Activated CD4-positive, alpha-beta memory T cell treated with anti-CD3 and anti-CD28 coated beads, Interleukin-2, amount 10 ng/mL, durations not matched to agents 7 days and 5 days (primary cell): ENCODE results near the gene MAPT. TPM values are rescaled to one million over a fixed set of nuclear protein-coding genes. Genes with fewer than 3 reads are reported as not detected.

Experiments
- CTCF ChIA-PET: fragments of 350-600 bp; sonication (Branson Sonifier 250); formaldehyde crosslinking; loops from one replicate; lab custom pipeline; 2021; ENCODE audit warnings: antibody characterized with exemption, inconsistent platforms; lab: Charles Lee
- POLR2A ChIA-PET: fragments of 350-600 bp; sonication (Branson Sonifier 250); formaldehyde crosslinking; loops from one replicate; lab custom pipeline; 2021; ENCODE audit warnings: antibody characterized with exemption; lab: Charles Lee
- DNase-seq: peaks from one replicate; pipeline ENCODE4 v3.0.0-alpha.2; 2020
- H3K27ac Mint-ChIP-seq: one replicate; pipeline ENCODE4 v1.8.0; 2021; ENCODE audit warnings: mild to moderate bottlenecking, mixed read lengths
- H3K27me3 Mint-ChIP-seq: one replicate; pipeline ENCODE4 v1.8.0; 2021; ENCODE audit warnings: mixed read lengths
- H3K36me3 Mint-ChIP-seq: one replicate; pipeline ENCODE4 v1.8.0; 2021; ENCODE audit warnings: low read depth, mixed read lengths
- H3K4me1 Mint-ChIP-seq: one replicate; pipeline ENCODE4 v1.8.0; 2021; ENCODE audit warnings: mixed read lengths
- H3K4me3 Mint-ChIP-seq: one replicate; pipeline ENCODE4 v1.8.0; 2021; ENCODE audit warnings: mild to moderate bottlenecking, mixed read lengths
- H3K9me3 Mint-ChIP-seq: one replicate; pipeline ENCODE4 v1.8.0; 2021; ENCODE audit warnings: mixed read lengths
- total RNA-seq, 2 experiments: library from RNA; stranded (reverse); gene quantifications; one replicate each; pipeline ENCODE4 v1.2.3, GENCODE V29; 2021

The MAPT gene
- total RNA-seq, result under 1 TPM; 0.15 to 0.70 TPM

- ChIA-PET POLR2A (interaction anchor here (0.5 kb wide), 1 partner anchor 1173 kb away, joined by 4 read pairs; no protein-coding TSS in a partner anchor), CTCF (interaction anchor here (0.7 to 1.2 kb wide), 9 partner anchors 9 to 258 kb away, joined by 3 to 7 read pairs (median 3); no protein-coding TSS in a partner anchor)
- peak; percentile 81 for DNase-seq
- H3K27ac Mint-ChIP-seq, result no peak within 1 kb of the TSS
- H3K27me3 Mint-ChIP-seq, result peaks cover 68% of the 10 kb centered on the region
- H3K4me1 Mint-ChIP-seq, result peaks cover 14% of the 10 kb centered on the region
- H3K4me3 Mint-ChIP-seq, result peak within 1 kb of the TSS; percentile 74
- H3K36me3 Mint-ChIP-seq, result no peaks in the 10 kb centered on the region
- no peaks in the 10 kb centered on the region for H3K9me3 Mint-ChIP-seq
Observed at GRCh38 chr17:45894022-45894784, at the start of gene MAPT. Gene MAPT (plus strand): TSS chr17:45894554. CDS start chr17:45962338, 67,784 bp downstream.

DNA sequence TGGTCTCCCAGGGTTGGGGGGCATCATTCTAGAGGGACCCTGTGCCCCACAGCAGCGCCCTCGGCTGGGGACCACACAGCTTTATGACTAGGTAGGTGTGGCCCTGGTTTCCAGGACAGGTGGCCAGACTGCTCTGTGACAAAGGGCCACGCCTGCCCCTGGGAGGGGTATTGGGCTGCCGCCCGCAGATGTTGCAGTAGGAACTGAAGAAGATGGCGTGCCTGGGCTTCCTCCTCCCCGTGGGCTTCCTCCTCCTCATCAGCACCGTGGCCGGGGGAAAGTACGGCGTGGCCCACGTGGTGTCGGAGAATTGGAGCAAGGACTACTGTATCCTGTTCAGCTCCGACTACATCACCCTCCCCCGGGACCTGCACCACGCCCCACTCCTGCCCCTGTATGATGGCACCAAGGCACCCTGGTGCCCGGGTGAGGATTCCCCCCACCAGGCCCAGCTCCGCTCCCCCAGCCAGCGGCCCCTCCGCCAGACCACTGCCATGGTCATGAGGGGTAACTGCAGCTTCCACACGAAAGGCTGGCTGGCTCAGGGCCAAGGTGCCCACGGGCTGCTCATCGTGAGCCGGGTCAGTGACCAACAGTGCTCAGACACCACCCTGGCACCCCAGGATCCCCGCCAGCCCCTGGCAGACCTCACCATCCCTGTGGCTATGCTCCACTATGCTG is 49.5 kb upstream of the MAPT start, which contains the start of gene SPPL2C:
Gene SPPL2C (plus strand): TSS at position 187 of the 681 bp plus-strand sequence. CDS start 26 bp downstream, at position 213.
- ChIA-PET POLR2A (no interaction called here), CTCF (no interaction called here)
- peaks cover 4% of the 10 kb centered on the region for H3K27me3 Mint-ChIP-seq
- DNase-seq, result no peak
- H3K4me1 Mint-ChIP-seq, result no peaks in the 10 kb centered on the region
- H3K9me3 Mint-ChIP-seq, result no peaks in the 10 kb centered on the region
- H3K4me3 Mint-ChIP-seq, result no peak within 1 kb of the TSS
- H3K27ac Mint-ChIP-seq, result no peak within 1 kb of the TSS
- no peaks in the 10 kb centered on the region for H3K36me3 Mint-ChIP-seq

GRCh38 chr17:45845376-45846185 is 48.8 kb upstream of the MAPT start:
- Mint-ChIP-seq H3K4me3 (no peak overlapping the region), H3K27ac (no peak overlapping the region), H3K9me3 (no peaks in the 10 kb centered on the region), H3K4me1 (no peaks in the 10 kb centered on the region), H3K27me3 (peaks cover 4% of the 10 kb centered on the region), H3K36me3 (no peaks in the 10 kb centered on the region)
- DNase-seq, result no peak
- ChIA-PET POLR2A (no interaction called here), CTCF (no interaction called here)

GRCh38 chr17:45846223-45846622 is 48.1 kb upstream of the MAPT start:
- DNase-seq, result no peak
- no peak overlapping the region for H3K4me3 Mint-ChIP-seq
- H3K36me3 Mint-ChIP-seq, result no peaks in the 10 kb centered on the region
- H3K9me3 Mint-ChIP-seq, result no peaks in the 10 kb centered on the region
- H3K27ac Mint-ChIP-seq, result no peak overlapping the region
- H3K4me1 Mint-ChIP-seq, result no peaks in the 10 kb centered on the region
- CTCF ChIA-PET, result no interaction called here
- peaks cover 6% of the 10 kb centered on the region for H3K27me3 Mint-ChIP-seq
- POLR2A ChIA-PET, result no interaction called here

DNA sequence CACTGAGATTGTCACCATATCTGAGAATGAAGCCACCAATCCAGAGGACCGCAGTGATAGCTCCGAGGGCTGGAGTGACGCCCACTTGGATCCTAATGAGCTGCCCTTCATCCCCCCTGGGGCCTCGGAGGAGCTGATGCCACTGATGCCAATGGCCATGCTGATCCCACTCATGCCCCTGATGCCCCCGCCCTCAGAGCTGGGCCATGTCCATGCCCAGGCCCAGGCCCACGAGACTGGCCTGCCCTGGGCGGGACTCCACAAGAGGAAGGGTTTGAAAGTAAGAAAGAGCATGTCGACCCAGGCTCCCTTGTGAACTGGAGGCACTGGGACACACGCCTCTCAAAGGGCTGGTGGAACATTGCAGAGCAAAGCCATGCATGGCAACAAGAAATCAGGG is 47.7 kb upstream of the MAPT start:
- DNase-seq, result no peak
- Mint-ChIP-seq H3K4me3 (no peak overlapping the region), H3K36me3 (no peaks in the 10 kb centered on the region), H3K27ac (no peak overlapping the region), H3K9me3 (no peaks in the 10 kb centered on the region), H3K4me1 (no peaks in the 10 kb centered on the region), H3K27me3 (peaks cover 5% of the 10 kb centered on the region)
- ChIA-PET CTCF (no interaction called here), POLR2A (no interaction called here)

DNA sequence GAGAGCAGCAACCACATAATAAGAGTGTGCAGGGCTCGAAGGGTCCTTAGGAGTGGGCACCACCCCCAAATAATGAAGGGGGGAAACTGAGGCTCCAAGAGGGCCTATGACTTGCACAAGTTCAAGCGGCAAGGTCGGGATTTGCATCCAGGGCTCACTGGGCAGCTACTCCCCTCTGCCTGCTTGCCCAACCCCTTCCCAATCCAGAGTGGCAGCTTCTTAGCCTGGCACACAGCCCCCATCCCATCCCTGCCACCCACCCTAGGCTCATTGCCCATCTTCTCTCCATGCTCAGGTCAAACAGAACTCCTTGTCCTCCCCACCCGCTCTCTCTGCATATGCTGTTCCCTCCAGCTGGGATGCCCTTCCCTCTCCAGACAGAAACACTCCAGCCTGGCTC is 47.3 kb upstream of the MAPT start:
- DNase-seq, result no peak
- Mint-ChIP-seq H3K4me1 (no peaks in the 10 kb centered on the region), H3K27ac (no peak overlapping the region), H3K36me3 (no peaks in the 10 kb centered on the region), H3K9me3 (no peaks in the 10 kb centered on the region), H3K27me3 (peaks cover 7% of the 10 kb centered on the region), H3K4me3 (no peak overlapping the region)
- POLR2A ChIA-PET, result no interaction called here
- CTCF ChIA-PET, result no interaction called here

DNA sequence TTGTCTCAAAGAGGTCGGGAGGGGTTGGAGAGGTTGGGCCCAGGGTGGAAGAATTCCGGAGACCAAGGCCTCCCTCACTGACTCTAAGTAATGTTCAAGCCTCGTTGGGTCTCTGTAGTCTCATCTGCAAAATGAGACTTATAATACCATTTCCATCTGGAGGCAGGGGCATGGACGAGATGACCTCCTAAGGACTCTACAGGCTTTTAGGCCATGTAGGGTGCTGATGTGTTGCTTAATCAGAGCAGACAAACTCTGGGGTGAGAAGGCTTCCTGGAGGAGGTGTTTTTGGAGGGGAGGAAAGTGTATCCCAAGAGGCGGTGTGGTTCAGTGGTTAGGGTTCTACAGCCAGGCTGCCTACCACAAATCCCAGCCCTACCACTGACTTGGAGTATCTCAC is 46.6 kb upstream of the MAPT start:
- no peak for DNase-seq
- Mint-ChIP-seq H3K9me3 (no peaks in the 10 kb centered on the region), H3K4me1 (no peaks in the 10 kb centered on the region), H3K27ac (no peak overlapping the region), H3K36me3 (no peaks in the 10 kb centered on the region), H3K27me3 (peaks cover 12% of the 10 kb centered on the region), H3K4me3 (no peak overlapping the region)
- ChIA-PET POLR2A (no interaction called here), CTCF (interaction anchor here (1.0 kb wide), 1 partner anchor 16 kb away, joined by 3 read pairs; no protein-coding TSS in a partner anchor)

DNA sequence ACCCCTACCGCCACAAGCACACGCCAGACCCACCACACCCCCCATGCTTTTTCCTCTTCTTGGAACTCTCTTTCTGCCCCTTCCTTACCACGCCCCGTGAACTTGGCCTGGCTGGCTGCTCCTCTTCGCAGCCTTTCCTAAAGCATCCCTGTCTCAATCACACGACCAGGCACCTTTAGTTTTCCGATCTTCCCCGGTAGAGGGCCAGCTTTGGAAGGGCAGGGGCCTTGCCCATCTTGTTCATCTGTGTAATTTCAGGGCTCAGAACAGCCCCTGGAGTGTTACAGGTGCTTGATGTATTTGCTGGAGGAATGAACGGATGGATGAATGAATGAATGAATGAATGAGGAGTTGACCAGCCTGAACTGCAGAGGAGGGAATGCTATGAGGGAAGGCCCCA is 45.9 kb upstream of the MAPT start:
- POLR2A ChIA-PET, result no interaction called here
- no peak for DNase-seq
- CTCF ChIA-PET, result interaction anchor here (1.0 kb wide), 1 partner anchor 16 kb away, joined by 3 read pairs; no protein-coding TSS in a partner anchor
- Mint-ChIP-seq H3K4me1 (no peaks in the 10 kb centered on the region), H3K9me3 (no peaks in the 10 kb centered on the region), H3K36me3 (no peaks in the 10 kb centered on the region), H3K4me3 (no peak overlapping the region), H3K27ac (no peak overlapping the region), H3K27me3 (peaks cover 12% of the 10 kb centered on the region)

DNA sequence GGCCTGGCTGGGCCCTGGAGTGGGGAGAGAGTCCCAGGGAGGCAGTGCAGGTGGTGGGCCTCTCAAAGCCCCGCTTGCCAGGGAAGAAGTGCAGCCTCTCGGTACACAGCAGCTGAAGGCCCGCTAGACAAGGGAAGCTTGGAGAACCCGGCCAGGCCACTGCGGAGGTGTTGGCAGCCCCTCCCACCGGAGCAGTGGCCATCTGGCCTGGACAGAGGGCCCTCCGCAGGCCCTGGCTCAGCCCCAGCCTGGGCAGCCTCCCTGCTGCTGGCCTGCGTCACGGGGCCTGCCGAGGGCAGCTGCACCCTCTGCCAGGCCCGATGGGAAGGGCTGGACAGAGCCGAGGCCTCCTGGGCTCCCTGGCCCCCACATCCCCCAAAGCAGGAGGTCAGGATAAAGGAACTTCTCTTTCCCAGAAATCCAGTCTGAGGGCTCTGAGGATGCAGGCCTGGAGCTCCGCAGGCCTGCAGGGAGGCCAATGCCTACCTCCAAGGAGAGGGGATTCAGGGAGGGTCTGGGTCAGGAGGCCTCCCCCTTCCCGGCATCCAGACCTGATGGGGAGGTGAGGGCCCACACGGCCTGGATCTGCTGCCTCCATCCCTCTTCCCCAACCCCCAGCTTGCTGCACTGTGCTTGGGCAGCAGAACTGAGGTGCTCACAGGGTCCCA is 45.4 kb upstream of the MAPT start:
- Mint-ChIP-seq H3K36me3 (no peaks in the 10 kb centered on the region), H3K27ac (no peak overlapping the region)

GRCh38 chr17:45849536-45849990 is 44.8 kb upstream of the MAPT start:
- Mint-ChIP-seq H3K4me3 (no peak overlapping the region), H3K9me3 (no peaks in the 10 kb centered on the region), H3K27ac (no peak overlapping the region), H3K27me3 (peaks cover 14% of the 10 kb centered on the region), H3K4me1 (no peaks in the 10 kb centered on the region), H3K36me3 (no peaks in the 10 kb centered on the region)
- CTCF ChIA-PET, result no interaction called here
- POLR2A ChIA-PET, result no interaction called here
- DNase-seq, result no peak

More for the DNA sequence above, 45.4 kb upstream of the MAPT start:
- Mint-ChIP-seq H3K9me3 (no peaks in the 10 kb centered on the region), H3K27me3 (peaks cover 12% of the 10 kb centered on the region), H3K4me1 (no peaks in the 10 kb centered on the region), H3K4me3 (no peak overlapping the region)
- POLR2A ChIA-PET, result no interaction called here
- DNase-seq, result no peak
- CTCF ChIA-PET, result no interaction called here

- H3K27me3 Mint-ChIP-seq, result peaks cover 14% of the 10 kb centered on the region
- no peak for DNase-seq
- no peak overlapping the region for H3K27ac Mint-ChIP-seq
- POLR2A ChIA-PET, result no interaction called here
- H3K9me3 Mint-ChIP-seq, result no peaks in the 10 kb centered on the region
- H3K36me3 Mint-ChIP-seq, result no peaks in the 10 kb centered on the region
- no peaks in the 10 kb centered on the region for H3K4me1 Mint-ChIP-seq
- no peak overlapping the region for H3K4me3 Mint-ChIP-seq
- CTCF ChIA-PET, result no interaction called here
Observed at GRCh38 chr17:45850011-45850410, 44.3 kb upstream of the MAPT start.

GRCh38 chr17:45850468-45850867 is 43.9 kb upstream of the MAPT start:
- no peak overlapping the region for H3K4me3 Mint-ChIP-seq
- ChIA-PET CTCF (no interaction called here), POLR2A (no interaction called here)
- H3K36me3 Mint-ChIP-seq, result no peaks in the 10 kb centered on the region
- H3K27me3 Mint-ChIP-seq, result peaks cover 14% of the 10 kb centered on the region
- no peak for DNase-seq
- no peaks in the 10 kb centered on the region for H3K4me1 Mint-ChIP-seq
- no peaks in the 10 kb centered on the region for H3K9me3 Mint-ChIP-seq
- no peak overlapping the region for H3K27ac Mint-ChIP-seq
